CD4-positive, alpha-beta T cell treated with Interferon alpha-2 for 1 hour (primary cell): ENCODE results near the gene CLOCK.
A peak's percentile ranks its signal among the peaks of the same experiment; 100 is the strongest.

Experiments used
- DNase-seq, 2 donors: peaks; one replicate each; pipeline ENCODE4 v3.0.0-alpha.2; 2020 to 2022

Gene CLOCK

GRCh38 chr4:55469979-55470378, 76.7 kb downstream of the CLOCK start:
- DNase-seq, result no peak

GRCh38 chr4:55468724-55469123, 78.0 kb downstream of the CLOCK start:
- DNase-seq, result no peak

- DNase-seq, result no peak
Observed at GRCh38 chr4:55466001-55466400, 80.7 kb downstream of the CLOCK start.

GRCh38 chr4:55458611-55459010, 88.1 kb downstream of the CLOCK start:
- no peak for DNase-seq

- DNase-seq, result no peak
Observed at GRCh38 chr4:55458164-55458563, 88.5 kb downstream of the CLOCK start.

GRCh38 chr4:55450566-55450965, 96.1 kb downstream of the CLOCK start:
- no peak for DNase-seq

- DNase-seq, result no peak
Observed at GRCh38 chr4:55447831-55448230, 98.9 kb downstream of the CLOCK start.

GRCh38 chr4:55447108-55447708, 99.5 kb downstream of the CLOCK start:
- DNase-seq, result no peak

- no peak for DNase-seq
Observed at GRCh38 chr4:55446578-55446922, 100.2 kb downstream of the CLOCK start.

GRCh38 chr4:55445921-55446577, 100.7 kb downstream of the CLOCK start:
- no peak for DNase-seq

GRCh38 chr4:55444827-55445226, 101.9 kb downstream of the CLOCK start:
- DNase-seq, result peak in 1 of 2 donors; percentile 22

- no peak for DNase-seq
Observed at GRCh38 chr4:55442541-55442940, 104.2 kb downstream of the CLOCK start.

GRCh38 chr4:55440786-55441185, 105.9 kb downstream of the CLOCK start:
- no peak for DNase-seq

- no peak for DNase-seq
Observed at GRCh38 chr4:55439023-55439422, 107.7 kb downstream of the CLOCK start.

GRCh38 chr4:55438314-55438713, 108.4 kb downstream of the CLOCK start:
- no peak for DNase-seq

- no peak for DNase-seq
Observed at GRCh38 chr4:55437823-55438222, 108.9 kb downstream of the CLOCK start.

GRCh38 chr4:55437356-55437796, 109.3 kb downstream of the CLOCK start:
- no peak for DNase-seq

- DNase-seq, result peak in 1 of 2 donors; percentile 20
Observed at GRCh38 chr4:55435141-55435841, 111.4 kb downstream of the CLOCK start.

- no peak for DNase-seq
Observed at GRCh38 chr4:55431710-55432336, 114.9 kb downstream of the CLOCK start.

GRCh38 chr4:55424791-55425190, 121.9 kb downstream of the CLOCK start:
- DNase-seq, result no peak

GRCh38 chr4:55416176-55416575, 130.5 kb downstream of the CLOCK start:
- DNase-seq, result no peak

GRCh38 chr4:55411621-55412020, 135.1 kb downstream of the CLOCK start:
- no peak for DNase-seq

- DNase-seq, result no peak
Observed at GRCh38 chr4:55410431-55410830, 136.3 kb downstream of the CLOCK start.
